Cardiac fibroblast (primary cell): ENCODE results near the gene RTEL1.
A peak's percentile ranks its signal among the peaks of the same experiment; 100 is the strongest.
"Not testable (repeated sequence)": the region's sequence is repeated elsewhere in the genome, so short reads cannot be mapped to it uniquely, and the experiment has no call there.

Experiments
- DNase-seq, 2 donors: peaks; one replicate each; pipeline versions ENCODE4 v3.0.0 to v3.0.0-alpha.2; 2010; ENCODE audit warnings: low read depth in 2 of 2
- H3K4me3 ChIP-seq, 2 donors: replicated peaks in 1 of 2; 1 replicate in 1 of 2; 2 replicates in 1 of 2; pipeline ENCODE4 v1.5.1; 2011; ENCODE audit warnings: low read depth in 2 of 2, low read length in 2 of 2, mild to moderate bottlenecking in 2 of 2, moderate library complexity in 1 of 2
- TF ChIP-seq, protein P1 (sequence below): IDR thresholded peaks from one replicate; pipeline ENCODE4 v1.5.1; 2011; ENCODE audit warnings: low read depth, mild to moderate bottlenecking, low read length, inconsistent platforms

Gene RTEL1

DNA sequence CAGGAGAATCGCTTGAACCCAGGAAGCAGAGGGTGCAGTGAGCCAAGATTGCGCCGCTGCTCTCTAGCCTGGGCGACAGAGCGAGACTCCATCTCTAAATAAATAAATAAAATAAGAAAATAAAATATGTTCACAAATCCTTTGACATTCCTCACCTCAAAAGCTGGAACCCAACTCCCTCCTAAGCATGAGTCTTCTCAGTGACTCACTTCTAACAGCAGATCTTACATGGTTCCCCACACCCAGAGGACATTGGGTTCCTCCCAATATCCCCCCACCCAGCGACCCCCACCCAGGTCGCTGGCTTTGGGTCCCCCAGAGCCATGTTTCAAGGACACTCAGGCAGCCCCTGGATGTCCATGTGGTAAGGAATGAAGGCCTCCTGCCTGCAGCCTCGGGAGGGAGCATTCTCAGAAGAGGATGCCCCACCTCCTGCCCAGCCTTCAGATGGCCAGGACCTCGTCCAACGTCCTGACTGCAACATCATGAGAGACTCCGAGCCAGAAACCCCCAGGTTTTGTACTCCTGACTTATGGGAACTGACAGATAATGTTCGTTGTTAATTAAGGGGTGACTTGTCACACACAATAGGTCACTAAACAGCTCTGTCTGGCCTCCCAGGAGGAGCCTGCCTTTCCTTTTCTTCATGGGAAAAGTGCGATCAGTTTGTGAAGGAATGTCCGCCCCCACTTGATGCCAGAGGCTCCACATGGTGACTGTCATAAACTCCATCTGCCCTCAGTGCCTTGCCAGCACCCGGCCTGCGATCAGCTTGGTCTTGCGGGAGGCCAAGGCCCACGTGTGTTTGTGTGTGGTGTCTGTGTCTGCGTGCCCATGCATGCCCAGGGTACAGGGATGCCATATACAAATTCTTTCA, 21.1 kb upstream of the RTEL1 start:
- no peak for DNase-seq
- H3K4me3 ChIP-seq: no peak overlapping the region

DNA sequence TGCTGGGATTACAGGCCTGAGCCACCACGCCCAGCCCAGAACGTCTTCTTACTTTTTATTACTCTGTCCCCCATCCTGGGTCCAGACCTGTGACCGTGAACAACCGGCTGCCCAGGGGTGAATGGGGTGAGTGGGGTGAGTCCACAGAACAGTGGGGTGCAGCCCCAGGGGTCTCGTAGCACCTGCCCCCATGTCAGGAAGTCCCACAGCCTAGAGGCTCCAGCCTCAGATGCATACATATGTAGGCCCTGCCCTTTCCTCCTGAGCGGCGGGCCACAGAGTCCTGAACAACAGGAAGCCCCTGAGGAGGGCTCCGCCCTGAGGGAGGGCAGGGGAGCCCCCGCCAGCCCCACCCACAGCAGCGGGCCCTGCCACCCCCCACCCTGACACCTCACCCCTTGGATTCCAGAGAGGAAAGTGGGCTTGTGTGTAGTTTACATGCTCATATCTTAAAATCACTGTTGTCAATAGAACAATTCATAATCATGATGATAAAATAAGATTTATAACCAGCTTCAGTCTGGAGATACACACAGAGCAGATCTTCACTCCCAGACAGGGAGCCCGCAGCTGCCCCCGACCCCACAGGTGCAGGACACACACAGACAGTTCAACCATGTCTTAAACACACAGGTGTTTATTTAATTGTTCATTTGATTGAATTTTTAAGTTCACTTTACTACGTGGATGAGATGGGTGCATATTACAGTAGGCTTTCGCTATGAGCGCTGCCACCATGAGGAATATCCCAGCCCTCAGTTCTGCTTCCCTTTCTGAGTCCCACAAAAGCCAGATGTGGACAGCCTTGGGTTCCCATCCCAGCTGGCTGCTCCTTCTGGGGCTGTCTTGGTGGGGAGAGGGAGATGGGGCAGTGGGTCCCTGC, 18.8 kb upstream of the RTEL1 start:
- no peak overlapping the region for H3K4me3 ChIP-seq
- TF ChIP-seq, protein P1, sequence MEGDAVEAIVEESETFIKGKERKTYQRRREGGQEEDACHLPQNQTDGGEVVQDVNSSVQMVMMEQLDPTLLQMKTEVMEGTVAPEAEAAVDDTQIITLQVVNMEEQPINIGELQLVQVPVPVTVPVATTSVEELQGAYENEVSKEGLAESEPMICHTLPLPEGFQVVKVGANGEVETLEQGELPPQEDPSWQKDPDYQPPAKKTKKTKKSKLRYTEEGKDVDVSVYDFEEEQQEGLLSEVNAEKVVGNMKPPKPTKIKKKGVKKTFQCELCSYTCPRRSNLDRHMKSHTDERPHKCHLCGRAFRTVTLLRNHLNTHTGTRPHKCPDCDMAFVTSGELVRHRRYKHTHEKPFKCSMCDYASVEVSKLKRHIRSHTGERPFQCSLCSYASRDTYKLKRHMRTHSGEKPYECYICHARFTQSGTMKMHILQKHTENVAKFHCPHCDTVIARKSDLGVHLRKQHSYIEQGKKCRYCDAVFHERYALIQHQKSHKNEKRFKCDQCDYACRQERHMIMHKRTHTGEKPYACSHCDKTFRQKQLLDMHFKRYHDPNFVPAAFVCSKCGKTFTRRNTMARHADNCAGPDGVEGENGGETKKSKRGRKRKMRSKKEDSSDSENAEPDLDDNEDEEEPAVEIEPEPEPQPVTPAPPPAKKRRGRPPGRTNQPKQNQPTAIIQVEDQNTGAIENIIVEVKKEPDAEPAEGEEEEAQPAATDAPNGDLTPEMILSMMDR: no peak
- DNase-seq: no peak

More for the DNA sequence above, 21.1 kb upstream of the RTEL1 start:
- TF ChIP-seq, protein P1: no peak

DNA sequence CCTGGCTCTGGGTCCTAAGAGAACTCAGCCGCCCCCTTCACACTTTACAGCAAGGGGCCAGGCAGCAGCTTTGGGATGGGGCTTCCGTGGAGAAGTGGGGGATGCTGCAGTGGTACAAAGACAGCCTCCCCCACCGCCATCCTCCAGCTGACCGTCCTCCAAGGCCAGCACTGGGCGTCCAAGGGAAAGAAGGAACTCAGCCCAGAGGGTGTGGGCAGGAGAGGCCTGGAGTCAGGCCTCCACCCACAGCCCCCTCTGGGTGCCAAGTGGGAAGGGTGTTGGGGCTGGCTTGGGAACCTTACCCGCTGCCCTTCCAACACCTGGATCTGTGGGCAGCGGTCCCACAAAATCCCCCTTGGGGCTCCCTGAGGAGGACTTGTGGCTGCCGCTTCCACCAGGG, 18.0 kb upstream of the RTEL1 start:
- TF ChIP-seq, protein P1: no peak
- no peak for DNase-seq
- H3K4me3 ChIP-seq: no peak overlapping the region

DNA sequence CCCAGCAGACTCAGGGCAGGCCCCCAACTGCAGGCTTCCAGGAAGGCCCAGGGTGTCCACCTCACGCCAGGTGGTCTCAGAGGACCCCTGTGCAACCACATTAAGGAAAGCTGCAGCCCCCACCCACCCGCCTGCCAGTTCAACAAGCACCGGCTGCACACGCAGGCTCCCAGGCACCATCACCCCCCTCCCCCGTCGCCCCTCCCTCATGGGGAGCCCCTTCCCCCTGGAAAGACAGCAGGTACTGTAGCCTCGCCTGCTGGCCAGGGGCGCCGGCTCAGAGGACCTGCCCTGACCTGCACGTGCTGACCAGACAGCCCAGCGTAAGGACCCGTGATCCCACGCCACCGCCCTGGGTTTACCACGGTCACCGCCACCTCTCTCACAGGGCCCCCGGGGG, 17.4 kb upstream of the RTEL1 start:
- not testable (repeated sequence) for H3K4me3 ChIP-seq, DNase-seq

DNA sequence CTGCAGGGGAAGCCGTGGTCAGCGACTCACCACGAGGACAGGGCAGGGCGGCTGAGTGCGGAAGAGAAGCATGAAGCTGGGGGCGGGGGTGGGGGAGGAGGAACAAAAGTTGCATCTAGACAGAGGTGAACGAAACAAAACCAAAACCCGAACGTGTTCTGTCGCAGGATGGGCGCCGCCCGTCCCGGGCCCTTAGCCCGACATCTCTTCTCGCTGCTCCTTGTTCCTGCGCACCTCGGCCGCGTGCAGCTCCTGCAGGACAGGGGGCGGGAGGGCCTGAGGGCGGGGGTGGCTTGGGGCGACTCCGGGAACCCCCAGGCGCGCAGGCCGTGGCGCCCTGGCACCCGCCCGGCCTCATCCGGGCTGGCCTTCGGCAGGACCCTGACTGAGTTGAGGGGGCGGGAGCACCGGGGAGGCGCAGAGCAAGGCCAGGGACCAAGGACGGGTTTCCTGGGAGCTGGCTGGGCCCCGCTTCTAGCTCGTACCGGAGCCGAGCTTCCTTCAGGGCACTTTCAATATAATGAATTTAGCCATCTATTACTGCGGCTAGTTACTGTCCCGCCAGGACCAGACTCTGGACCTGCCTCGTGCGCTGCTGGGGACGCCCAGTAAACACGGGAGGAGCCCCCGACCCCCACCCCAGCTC, 16.8 kb upstream of the RTEL1 start:
- TF ChIP-seq, protein P1: no peak
- peak overlapping the region in 1 of 2 donors; percentile 49 for H3K4me3 ChIP-seq
- DNase-seq: no peak

DNA sequence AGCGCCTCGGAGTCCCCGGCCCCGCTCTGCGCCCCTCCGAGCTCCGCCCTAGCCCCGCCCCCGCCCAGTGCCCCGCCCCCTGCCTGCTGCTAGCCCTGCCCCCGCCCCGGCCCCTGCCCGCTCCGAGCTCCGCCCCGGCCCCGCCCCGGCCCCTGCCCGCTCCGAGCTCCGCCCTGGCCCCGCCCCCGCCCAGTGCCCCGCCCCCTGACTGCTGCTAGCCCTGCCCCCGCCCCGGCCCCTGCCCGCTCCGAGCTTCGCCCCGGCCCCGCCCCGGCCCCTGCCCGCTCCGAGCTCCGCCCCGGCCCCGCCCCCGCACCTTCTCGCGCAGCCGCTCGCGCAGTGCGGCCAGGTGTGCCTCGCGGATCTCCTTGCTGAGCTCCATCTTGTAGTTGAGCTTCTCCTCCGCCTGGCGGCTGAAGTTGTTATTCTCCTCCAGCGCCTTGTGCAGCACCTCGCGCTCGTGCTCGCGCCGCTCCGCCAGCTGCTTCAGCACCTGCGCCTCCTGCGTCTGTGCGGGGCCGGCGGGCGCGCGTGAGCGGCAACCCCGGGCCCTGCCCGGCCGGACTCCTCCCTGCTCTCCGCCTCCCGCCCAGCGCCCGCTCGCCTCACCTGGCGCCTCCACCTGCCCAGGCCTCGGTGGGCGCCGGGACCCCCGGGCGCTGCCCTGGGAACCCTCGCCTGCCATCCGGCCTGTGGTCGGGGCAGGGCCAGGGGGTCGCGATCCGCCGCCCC, 16.2 kb upstream of the RTEL1 start:
- H3K4me3 ChIP-seq: peak overlapping the region; percentile 43 to 49
- DNase-seq: peak; percentile 61 to 91
- TF ChIP-seq, protein P1: peak; percentile 30
